GM19397 (cell line): ENCODE results near the gene ASF1B.
A peak's percentile ranks its signal among the peaks of the same experiment; 100 is the strongest.

Experiments
- ATAC-seq: cut with Tn5 transposase; IDR thresholded peaks from one replicate; pipeline ENCODE4 v1.9.1; 2021; ENCODE audit warnings: mild to moderate bottlenecking, moderate library complexity; ENCODE audit not compliant: unreplicated experiment

Gene ASF1B

DNA sequence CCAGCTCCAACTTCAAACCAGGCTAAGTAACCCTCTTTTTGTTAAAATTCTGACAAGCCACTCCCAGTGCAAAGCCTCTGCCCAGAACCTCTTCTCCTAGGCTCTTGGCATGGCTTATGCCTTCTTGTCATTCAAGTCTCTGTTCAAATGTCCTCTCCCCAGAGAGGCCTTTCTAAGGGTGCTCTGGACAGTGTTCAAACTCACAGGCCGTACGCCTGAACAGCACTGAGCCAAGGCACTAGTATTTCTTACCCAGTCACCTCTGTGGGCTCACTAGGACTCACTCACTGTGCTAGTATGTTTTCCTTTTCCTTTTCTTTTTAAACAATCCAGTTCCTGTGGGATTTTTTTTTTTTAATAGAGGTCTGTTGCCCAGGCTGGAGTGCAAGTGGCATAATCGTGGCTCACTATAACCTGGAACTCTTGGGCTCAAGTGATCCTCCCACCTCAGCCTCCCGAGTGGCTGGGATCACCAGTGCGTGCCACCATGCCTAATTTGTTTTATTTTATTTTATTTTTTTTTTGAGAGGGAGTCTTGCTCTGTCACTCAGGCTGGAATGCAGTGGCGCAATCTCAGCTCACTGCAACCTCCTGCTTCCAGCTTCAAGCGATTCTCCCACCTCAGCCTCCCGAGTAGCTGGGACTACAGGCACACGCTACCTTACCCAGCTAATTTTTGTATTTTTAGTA lies 2.3 kb upstream of the ASF1B start:
- ATAC-seq: no peak

DNA sequence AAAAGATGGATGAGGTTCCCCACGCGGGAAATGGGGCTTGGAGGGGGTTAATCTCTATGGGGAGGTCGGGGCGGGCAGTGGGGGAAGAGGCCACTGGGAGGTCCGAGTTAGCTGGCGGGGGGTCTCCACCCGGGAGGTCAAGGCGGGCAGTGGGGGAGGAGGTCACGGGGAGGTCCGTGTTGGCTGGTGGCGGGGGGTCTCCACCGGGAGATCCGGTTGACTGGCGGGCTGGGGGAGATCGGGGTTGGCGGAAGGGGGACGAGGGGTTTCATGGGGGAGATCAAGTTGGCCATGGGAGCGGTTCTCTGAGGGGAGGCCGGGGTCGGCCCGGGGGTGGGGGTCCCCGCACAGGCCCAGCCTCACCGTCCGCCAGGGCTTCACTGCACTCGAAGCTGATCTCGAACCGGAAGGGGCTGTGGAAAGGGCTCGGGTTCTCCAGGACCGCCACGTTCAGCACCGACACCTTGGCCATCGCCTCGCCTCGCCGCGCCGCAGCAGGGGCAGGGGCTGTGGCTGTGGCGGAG lies 342 bp downstream of the ASF1B start:
- no peak for ATAC-seq

DNA sequence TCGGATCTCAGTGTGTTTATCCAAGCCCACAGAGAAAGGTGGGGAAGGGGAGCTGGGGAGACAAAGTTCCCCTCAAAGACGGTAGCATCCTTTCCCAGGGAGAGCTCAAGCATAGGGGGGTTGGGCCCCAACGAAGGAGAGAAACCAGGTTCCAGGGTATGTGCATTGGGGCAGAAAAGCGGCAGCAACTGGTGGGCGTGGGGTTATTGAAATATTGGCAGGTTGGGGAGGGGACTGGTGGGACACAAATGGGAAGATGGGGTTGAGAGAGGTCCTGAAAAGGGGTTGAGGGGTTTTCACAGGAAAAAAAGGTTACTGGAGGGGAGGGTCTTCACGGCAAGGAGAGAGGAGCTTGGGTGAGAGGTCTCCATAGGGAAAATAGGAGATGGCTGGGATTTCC lies 1.0 kb downstream of the ASF1B start:
- ATAC-seq: no peak

DNA sequence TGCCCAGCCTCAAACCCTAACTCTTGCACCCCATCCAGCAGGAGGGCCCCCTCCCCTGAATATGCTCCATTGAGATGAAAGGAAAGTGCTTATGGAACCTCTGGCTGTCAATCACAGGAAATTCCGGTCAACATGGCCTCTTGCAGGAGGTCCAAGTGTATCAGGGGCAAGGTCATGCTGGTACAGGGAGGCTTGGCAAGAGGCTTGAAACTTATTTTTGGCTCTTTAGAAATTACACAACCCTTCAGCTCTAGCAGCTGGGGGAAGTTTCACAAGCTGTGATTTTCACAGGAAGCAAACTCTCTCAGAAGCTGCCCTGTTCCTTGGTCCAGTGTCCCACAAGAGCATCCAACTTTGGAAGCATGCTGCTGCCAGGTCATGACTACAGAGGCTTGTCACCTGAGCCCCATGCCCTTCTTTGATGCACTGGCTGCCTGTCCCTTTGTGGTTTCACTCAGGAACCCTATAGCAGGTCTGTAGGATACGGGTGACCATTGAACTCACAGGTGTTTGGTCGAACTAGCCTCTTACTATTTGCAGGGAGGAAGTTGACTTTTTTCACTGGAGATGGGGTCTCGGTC lies 8.4 kb downstream of the ASF1B start:
- no peak for ATAC-seq

DNA sequence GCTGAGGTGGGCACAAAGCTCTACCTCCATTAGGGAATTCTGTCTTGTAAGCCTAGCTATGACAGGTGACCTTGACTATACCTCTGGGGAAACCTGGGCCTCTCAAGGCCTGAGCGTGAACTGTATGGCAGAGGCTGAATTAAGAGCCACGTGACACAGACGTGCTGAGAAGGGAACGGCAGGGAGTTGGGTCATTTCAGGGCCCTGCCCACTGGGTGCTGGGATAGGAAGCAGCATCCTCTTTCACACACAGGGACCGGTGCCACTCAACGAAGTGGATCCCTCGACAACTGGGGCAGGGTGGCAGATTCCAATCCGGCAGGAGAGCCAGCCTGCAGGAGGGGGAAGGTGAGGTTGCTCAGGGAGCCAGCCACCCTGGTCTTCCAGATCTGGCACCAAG lies 9.2 kb downstream of the ASF1B start:
- no peak for ATAC-seq

DNA sequence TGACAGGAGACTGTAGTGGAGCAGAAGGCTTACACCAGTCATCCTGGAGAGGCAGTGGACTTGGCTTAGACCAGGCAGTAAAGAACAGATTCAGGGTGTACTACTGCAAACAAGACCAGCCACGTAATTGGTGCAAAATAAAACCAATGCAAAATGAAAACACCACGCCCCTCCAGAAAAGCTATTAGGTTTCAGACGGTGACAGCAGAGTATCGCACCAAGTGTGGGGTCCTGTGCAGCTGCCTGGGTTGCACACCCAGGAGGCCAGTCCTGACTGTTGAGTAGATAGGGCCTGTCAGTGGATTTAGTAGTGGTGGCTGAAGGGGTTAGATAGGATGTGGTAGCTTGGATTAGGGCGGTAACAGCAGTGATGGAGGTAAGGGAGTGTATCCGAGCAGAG lies 13.5 kb downstream of the ASF1B start:
- ATAC-seq: no peak

DNA sequence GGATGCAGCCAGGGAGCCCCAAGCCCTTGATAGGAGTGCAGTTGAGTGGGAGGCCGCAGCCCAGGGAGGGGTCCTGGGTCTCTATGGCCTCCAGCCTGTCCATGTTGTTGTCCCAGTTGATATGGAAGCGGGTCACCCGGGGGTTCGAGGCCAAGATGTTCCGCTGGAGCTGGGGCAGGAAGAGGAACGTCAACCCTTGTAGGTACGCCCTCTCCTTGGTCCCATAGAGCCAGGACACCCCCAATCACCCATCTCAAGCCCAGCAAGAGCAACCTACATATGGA lies 15.9 kb downstream of the ASF1B start:
- ATAC-seq: no peak

DNA sequence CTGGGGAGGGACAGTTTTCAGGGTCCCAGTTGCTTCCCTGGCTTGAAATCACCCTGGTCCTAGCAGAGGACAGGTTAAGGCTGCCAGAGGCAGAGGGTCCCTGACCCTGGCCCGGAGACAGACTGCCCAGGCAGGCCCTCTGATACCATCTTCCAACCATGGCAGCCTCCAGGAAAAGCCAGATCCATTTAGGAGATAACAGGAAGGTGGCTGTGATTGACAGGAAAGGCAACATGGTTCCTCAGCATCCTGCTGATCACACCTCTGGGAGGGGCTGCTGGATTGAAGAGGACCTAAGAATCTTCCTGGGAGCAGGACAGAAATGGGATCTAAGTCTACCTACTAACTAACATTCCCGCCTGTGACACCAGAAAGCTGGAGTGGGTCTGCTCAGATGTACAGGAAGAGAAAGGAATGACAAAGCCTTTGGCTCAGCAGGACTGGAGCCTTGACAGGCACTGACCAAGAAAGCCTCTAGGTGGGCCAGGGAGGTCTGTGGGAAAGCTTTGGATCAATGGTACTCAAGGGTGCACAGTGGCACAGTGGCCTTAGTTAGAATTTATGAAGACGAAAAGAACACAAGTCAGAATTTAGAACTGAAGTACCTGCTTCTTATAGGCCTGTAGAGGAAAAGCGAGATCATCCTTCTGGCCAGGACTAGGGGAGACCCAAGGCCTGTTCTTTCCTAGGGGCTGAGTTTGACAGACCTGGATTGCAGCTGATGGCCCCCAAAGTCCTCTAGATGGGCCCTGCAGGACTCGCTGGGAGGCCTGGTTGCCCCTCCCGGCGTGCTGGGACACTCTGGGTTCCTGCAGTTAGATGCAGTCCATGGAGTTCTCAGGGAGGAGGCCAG lies 16.5 kb downstream of the ASF1B start:
- ATAC-seq: no peak

DNA sequence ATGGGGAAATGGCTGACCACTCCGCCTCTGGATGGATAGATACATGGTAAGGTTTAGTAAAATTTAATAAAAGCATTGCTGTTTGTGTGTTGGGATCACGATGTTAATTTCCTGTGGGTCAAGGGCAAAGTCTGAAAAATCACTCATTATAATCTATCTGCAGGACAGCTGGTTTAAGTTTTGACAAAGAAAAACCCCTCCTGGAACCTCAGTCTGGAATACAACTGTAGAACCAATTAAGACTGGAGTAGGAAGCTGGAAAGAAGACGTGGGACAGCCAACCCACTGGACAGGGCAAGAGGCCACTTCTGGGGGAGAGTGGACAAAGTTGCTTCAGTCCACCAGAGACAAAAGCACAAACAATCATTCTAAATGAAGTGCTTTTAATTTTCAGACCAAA lies 17.2 kb downstream of the ASF1B start:
- ATAC-seq: no peak

DNA sequence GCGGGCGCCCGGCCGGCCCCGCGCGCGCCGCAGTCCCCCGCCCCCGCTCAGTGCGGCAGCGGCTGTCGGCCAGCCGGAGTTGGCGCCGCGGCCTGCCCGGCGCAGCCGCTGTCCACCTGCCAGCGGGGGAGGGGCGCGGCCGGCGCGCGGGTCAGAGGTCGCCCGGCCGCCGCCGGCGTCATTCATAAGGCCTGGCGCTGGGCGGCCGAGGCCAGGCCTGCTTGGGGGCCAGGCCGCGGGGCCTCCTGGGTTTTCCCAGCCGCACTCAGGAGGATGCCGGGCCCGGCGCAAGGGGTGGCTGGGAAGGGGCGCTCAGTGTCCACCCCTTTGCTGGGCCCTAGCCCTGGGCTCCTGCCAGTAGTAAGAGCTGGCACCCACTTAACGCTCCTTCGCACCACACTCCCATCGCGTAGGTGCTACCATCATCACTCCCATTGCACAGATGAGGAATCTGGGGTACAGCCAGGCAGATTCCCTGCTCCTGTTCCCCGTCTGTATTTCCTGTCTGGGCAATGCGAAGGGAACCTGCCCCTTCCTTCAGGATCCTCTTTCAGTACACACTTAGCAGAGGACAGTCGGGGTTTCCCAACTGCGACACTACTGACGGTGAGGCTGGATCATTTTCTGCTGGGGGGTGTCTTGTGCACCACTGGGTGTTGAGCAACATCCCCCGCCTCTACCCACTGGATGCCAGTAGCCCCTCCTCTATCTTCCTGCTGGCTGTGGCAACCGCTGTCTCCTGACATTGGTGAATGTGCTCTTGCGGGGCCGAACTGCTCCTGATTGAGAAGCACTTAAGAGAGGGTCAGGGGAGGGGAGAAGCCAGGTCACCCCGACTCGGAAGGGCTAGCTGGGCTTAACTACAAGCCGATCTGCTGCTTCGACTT lies 18.0 kb downstream of the ASF1B start:
- ATAC-seq: peak; percentile 29

DNA sequence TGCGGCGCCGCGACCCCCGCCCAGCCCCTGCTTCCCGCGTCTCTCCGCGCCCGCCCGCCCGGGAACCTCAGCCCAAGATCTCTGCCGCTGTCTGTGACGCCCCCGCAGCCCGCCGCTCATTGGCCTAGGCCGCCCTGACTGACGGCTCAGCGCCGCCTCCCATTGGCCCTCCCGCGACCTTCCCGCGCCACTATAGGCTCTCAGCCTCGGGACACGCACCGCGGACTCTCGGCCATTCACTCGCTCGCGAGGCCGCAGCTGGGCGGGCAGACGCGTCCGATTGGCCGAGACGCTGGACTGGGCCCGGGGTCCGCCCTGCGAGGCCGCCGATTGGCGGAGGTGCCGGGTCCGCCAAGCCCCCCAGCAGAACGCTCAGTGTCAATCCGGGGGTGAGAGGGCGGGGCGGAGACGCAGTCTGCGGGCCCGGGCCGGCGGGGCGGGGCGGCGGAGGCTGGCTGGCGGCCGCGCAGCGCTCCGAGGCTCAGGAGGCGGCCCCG lies 18.7 kb downstream of the ASF1B start, which contains the start of gene PRKACA:
TSS of gene PRKACA (minus strand) at position 95 of the 497 bp plus-strand sequence. CDS start 215 bp downstream, outside the sequence.
- ATAC-seq: peak; percentile 89

DNA sequence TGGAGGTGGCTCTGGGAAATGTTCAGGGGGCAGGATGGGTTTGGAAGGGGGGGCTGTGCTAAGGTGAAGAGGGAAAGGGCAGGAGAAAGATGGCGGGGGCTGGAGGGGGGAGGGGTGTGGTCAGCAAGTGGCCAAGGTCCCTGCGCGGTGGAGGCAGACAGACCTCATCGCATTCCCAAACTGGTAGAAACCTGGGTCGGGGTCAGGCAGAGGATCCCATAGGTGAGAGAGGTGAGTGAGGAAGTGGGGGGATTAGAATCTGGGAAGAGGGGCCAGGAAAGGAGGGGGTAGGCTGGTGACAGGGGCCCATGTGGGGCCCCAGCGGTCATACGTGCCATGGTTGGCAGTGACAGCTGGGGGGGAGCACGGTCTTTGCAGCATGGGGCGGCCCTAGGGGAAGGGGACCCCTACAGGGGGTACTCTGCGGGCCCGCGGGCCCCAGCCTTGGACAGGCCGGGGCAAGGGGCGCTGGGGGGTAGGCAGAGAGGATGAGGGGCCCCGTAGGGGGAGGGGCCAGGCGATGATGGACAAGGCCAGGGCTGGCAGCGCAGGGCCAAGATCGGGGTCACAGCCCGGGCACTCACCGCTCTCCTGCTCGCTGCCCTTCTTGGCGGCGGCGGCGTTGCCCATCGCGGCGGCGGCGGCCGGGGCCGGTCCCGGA lies 19.3 kb downstream of the ASF1B start:
- ATAC-seq: peak; percentile 14

DNA sequence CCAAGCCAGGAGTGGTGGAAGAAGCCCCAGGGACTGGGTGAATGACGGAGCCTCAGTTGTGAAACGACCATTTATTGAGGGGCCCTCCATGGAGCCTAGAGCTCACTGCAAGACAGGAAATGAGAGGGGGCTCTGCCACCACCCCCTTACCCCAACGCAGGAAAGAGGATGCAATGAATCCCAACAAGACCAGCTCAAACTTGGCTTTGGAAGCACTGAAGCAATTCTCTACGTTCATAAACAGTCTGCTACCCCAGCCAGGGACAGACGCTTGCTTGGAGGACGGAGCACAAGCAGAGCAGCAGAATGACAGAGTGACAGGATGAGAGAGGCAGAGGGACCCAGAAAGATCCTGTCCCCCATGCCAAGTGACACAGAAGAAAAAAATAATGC lies 19.9 kb downstream of the ASF1B start:
- no peak for ATAC-seq

DNA sequence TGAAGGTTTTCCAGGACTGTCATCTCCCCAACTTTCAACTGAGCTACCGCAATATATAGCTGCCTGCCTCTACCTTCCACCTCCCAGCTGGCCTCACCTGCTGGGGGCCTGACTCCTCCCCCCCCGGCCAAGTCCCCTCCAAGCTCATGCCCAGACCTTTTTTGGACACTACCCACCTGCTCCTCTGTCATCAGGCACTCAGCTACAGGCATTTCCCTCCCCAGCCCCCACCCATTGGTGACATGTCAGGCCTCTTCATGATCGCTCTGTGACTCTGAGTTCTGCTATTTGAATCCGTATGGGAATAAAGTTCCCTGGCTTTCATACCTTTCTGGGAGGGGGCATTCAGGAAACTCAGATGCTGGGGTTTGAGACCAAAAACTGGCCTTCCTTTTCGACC lies 20.6 kb downstream of the ASF1B start:
- ATAC-seq: no peak

DNA sequence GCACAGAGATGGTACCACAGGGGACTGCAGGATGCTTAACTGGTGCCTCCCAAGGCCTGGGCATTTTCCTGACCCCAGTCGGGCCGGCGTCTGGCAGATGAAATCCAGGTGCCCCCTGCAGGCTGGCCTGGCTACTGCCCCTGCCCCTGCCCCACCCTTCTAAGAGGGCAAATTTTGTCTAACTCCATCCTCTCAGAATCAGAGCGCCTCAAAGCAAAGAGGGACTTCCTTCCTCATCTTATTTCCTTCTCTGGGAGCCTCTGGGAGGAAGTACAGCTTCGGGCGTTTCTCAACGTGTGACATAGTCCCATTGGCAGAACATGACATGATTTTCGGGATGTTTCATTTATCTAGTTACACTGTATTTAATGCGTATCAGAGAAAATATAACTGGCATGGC lies 21.5 kb downstream of the ASF1B start:
- ATAC-seq: no peak

DNA sequence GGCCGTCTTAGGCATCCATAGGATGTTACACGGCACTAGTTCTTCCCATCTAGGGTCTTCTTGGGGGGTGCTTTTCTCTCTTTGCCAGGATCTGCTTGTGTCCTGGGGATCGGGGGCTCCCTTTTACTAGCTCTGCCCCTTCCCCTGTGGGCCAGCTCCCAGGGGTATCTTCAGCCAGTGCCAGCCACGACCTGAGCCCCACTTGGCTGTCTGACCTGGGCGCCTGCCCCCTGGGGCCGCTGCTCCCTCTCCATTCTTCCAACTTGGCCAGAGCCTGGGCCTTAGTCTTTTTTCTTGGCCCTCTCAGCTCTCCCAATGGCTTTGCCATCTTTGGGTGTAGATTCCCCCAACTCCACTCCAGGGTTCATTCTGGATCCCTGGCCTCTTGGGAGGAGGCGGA lies 21.9 kb downstream of the ASF1B start:
- ATAC-seq: no peak

DNA sequence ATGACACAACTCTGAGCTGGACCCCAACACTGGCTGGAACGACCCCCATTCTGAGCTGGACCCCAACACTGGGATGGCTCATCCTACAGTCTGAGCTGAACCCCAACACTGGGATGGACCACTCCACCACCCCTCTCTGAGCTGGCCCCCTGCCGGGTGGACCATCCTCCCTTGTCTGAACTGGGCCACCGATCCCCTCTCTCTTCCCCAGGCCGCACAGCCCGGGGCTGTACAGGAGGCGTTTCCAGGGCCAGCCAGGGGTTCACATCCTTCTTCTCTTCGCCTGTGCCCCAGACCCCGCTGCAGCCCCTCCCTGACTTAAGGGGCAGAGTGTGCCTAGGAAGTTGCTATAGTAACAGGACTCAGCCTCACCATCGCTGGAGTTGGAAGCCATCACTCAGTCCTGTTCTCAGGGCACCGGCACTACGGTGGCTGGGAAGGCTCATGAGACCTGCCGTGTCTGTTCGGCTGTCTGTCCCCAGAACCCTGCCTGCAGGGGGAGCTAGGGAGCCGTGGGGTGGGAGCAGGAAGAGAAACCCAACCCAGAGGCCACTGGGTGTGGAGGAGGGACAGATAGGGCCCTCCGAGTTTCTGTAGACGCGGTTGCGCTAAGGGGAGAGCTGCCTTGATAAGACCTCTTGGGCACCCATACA lies 22.5 kb downstream of the ASF1B start:
- ATAC-seq: no peak

DNA sequence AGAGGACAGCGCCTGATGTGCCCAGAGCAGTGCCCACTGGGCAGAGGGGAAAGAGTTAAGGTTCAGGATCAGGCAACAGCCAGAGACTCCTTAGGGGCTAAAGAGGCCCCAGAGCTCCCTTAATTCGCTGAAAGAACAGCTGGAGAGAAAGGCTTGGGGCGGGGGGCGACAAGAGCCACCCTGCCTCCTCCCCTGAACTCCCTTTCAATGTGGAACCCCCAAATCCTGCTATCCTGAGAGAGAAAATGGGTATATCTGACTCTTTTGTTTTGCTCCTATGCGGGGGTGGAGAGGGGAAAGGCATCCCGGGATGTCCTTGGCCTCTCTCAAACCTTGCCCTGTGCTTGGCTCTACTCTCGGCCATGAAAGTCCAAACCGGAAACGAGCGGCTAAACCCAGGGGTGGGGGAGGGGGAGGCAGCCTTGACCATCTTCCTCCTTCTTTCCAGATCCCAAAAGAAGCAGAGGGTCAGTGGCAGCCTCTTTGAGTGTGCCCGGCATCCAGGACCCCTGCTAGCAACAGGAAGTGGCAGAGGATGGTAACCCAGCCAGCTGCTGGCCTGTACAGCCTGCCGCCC lies 23.5 kb downstream of the ASF1B start:
- ATAC-seq: no peak

DNA sequence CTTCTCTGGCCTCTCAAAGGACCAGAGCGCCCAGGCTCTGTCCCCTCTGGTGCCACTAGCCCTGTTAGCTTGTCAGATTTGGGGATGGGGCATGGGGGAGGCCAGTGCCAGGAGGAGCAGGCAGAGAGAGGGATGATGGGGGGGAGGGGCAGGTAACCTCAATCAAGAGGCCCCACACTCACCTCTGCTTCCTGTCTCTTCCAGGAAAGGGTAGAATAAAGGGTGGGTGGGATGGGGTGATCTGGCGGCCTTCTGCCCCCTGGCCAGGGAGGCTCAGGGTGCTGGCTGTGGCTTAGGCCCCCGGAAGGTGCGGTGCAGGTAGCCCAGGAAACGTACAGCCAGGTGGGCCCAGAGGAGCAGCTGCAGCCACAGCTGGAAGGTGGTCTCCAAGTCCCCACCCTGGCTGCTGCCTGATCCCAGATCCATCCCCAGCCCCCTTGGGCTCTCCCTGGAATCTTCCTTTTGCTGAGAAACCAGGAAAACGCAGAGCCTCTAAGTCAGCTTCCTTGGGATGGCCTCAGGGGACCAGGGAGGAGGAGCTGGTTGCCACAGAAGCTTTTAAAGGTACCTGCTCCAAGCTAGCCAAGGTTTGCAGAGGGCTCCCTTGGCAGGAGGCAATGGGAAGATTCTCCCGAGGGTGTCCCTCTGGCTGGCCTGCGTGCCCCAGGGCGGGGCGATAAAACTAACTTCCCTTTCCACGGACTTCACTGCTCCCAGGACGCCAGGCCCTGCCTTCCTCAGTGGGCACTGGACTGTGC lies 24.2 kb downstream of the ASF1B start:
- ATAC-seq: no peak
